Subcutaneous adipose tissue (tissue), 4 donors: ENCODE measurements around the gene ABR. TPM values are rescaled to one million over a fixed set of nuclear protein-coding genes. Genes with fewer than 3 reads are reported as not detected.

ENCODE experiments used
- CTCF ChIP-seq: fragments of 450-650 bp; IDR thresholded peaks from one replicate; pipeline ENCODE4 v1.5.1; 2016; ENCODE audit warnings: low read depth, mild to moderate bottlenecking, control low read depth, antibody characterized with exemption, moderate library complexity
- total RNA-seq, 4 donors: library from RNA; depleted of rRNA; stranded (reverse); fragments of >200 nt; gene quantifications; one replicate each; pipeline ENCODE4 v1.1.0, GENCODE V29; 2016

Gene ABR
- total RNA-seq, 4 donors from 2014 or later = 53.8 to 82.8 (median 70.8) TPM

- TF ChIP-seq CTCF = no peak
Measured at GRCh38 chr17:1082579-1082978, 97.2 kb downstream of the ABR start.

- TF ChIP-seq CTCF = no peak
Measured at GRCh38 chr17:1078831-1079561, 100.8 kb downstream of the ABR start.

GRCh38 chr17:1077986-1078711, 101.6 kb downstream of the ABR start:
- TF ChIP-seq CTCF = no peak

GRCh38 chr17:1077581-1077985, 102.2 kb downstream of the ABR start:
- no peak for TF ChIP-seq CTCF

GRCh38 chr17:1076982-1077302, 102.8 kb downstream of the ABR start:
- TF ChIP-seq CTCF = no peak

GRCh38 chr17:1076299-1076981, 103.3 kb downstream of the ABR start:
- TF ChIP-seq CTCF = no peak

- no peak for TF ChIP-seq CTCF
Measured at GRCh38 chr17:1074886-1075605, 104.7 kb downstream of the ABR start.
